K562 (cell line): ENCODE data around the gene GMIP. TPM values are rescaled to one million over a fixed set of nuclear protein-coding genes. Genes with fewer than 3 reads are reported as not detected.
A peak's percentile ranks its signal among the peaks of the same experiment; 100 is the strongest.

ENCODE experiments used
- ARID2 ChIP-seq: fragments of 450-650 bp; IDR thresholded peaks from 2 replicates; pipeline ENCODE4 v1.6.1; 2017; ENCODE audit warnings: antibody characterized with exemption, mild to moderate bottlenecking
- E2F1 ChIP-seq: sonication (generic); formaldehyde crosslinking; IDR thresholded peaks from 2 replicates; pipeline ENCODE4 v1.8.1; 2023; ENCODE audit warnings: mild to moderate bottlenecking, missing genetic modification reagents, moderate library complexity
- HNRNPH1 ChIP-seq: fragments of 200-400 bp; formaldehyde crosslinking; optimal IDR thresholded peaks from 2 replicates; pipeline ENCODE3; 2017; ENCODE audit warnings: low read depth, mild to moderate bottlenecking, low read length, moderate library complexity
- KDM2B ChIP-seq: fragments of 250-450 bp; sonication (Bioruptor Pico); IDR thresholded peaks from 2 replicates; pipeline ENCODE4 v1.8.0; 2021; ENCODE audit warnings: mild to moderate bottlenecking, moderate library complexity
- LEF1 ChIP-seq: fragments of 450-650 bp; IDR thresholded peaks from 2 replicates; pipeline ENCODE4 v1.6.1; 2016; ENCODE audit warnings: mild to moderate bottlenecking
- MTF1 ChIP-seq: fragments of 250-450 bp; sonication (Bioruptor Pico); IDR thresholded peaks from 2 replicates; pipeline ENCODE4 v1.9.0; 2021; ENCODE audit warnings: moderate library complexity, mild to moderate bottlenecking, inconsistent platforms, borderline replicate concordance
- NCOA6 ChIP-seq: fragments of 450-650 bp; IDR thresholded peaks from 2 replicates; pipeline ENCODE4 v1.6.1; 2017; ENCODE audit warnings: mild to moderate bottlenecking
- POLR3G ChIP-seq: IDR thresholded peaks from 2 replicates; pipeline ENCODE4 v1.6.1; 2011; ENCODE audit not compliant: insufficient read length, insufficient replicate concordance; ENCODE audit errors: extremely low read depth
- TARDBP ChIP-seq: fragments of 450-650 bp; IDR thresholded peaks from 2 replicates; pipeline ENCODE4 v1.6.1; 2016
- TFAP4 ChIP-seq: sonication (generic); formaldehyde crosslinking; IDR thresholded peaks from 2 replicates; pipeline ENCODE4 v1.8.0; 2022; ENCODE audit warnings: missing genetic modification reagents, mild to moderate bottlenecking, moderate library complexity, borderline replicate concordance
- TRIM25 ChIP-seq: fragments of 450-650 bp; IDR thresholded peaks from 2 replicates; pipeline ENCODE4 v1.7.0; 2016; ENCODE audit warnings: borderline replicate concordance
- YY1 ChIP-seq, 3 experiments: IDR thresholded peaks; 2 replicates each; pipeline ENCODE4 v1.6.1; 2011; ENCODE audit warnings: low read length in 2 of 3, mild to moderate bottlenecking in 2 of 3, moderate library complexity in 2 of 3, borderline replicate concordance in 1 of 3, control low read depth in 1 of 3, low read depth in 1 of 3; ENCODE audit not compliant: insufficient read depth in 3 of 3, insufficient replicate concordance in 2 of 3, control insufficient read depth in 1 of 3, insufficient read length in 1 of 3; ENCODE audit errors: extremely low read depth in 1 of 3
- ZBTB2 ChIP-seq: fragments of 450-650 bp; IDR thresholded peaks from 2 replicates; pipeline ENCODE4 v1.6.1; 2016; ENCODE audit warnings: antibody characterized with exemption
- ZNF146 ChIP-seq: IDR thresholded peaks from one replicate; pipeline ENCODE4 v1.6.1; 2018; ENCODE audit warnings: missing compliant biosample characterization; ENCODE audit not compliant: unreplicated experiment
- ZNF512 ChIP-seq: IDR thresholded peaks from 2 replicates; pipeline ENCODE4 v1.6.1; 2016; ENCODE audit warnings: missing genetic modification characterization, missing compliant biosample characterization
- polyA plus RNA-seq, 8 experiments: library from polyadenylated mRNA; depleted of rRNA in 4 of 8; stranded (reverse) in 5 of 8; unstranded in 3 of 8; fragments of >200 nt; fragmentation: Nextera tagmentation in 2 of 8; fragmentation: Illumina TruSeq in 1 of 8; extraction: Ambion mirVana in 2 of 8; extraction: Trizol in 1 of 8; gene quantifications; 2 replicates each; pipeline versions ENCODE4 v1.2.1 to v1.2.3, GENCODE V29; 2011 to 2014; ENCODE audit warnings: inconsistent platforms in 1 of 8, missing spikeins in 1 of 8
- total RNA-seq, 7 experiments: library from RNA; depleted of rRNA in 6 of 7; stranded (reverse); fragments of >200 nt in 6 of 7; fragmentation: Illumina TruSeq in 2 of 7; extraction: Trizol in 2 of 7; gene quantifications; 2 replicates each; pipeline versions ENCODE4 v1.2.1 to v1.2.3, GENCODE V29; 2011 to 2021; ENCODE audit warnings: low replicate concordance in 1 of 7
- TF ChIP-seq, protein P1 (sequence below): fragments of 250-450 bp; sonication (Bioruptor Pico); IDR thresholded peaks from 2 replicates; pipeline ENCODE4 v1.4.0; 2020; ENCODE audit warnings: borderline replicate concordance
- TF ChIP-seq, protein P2 (sequence below): fragments of 250-450 bp; sonication (Bioruptor Pico); IDR thresholded peaks from 2 replicates; pipeline ENCODE4 v1.5.0; 2021

The GMIP gene
- total and polyA plus RNA-seq, 9 of the 15 experiments (the other 6 are each of a cell fraction or from before 2014, with no cell fraction given): 0.14 to 15.8 (median 3.2) TPM

DNA sequence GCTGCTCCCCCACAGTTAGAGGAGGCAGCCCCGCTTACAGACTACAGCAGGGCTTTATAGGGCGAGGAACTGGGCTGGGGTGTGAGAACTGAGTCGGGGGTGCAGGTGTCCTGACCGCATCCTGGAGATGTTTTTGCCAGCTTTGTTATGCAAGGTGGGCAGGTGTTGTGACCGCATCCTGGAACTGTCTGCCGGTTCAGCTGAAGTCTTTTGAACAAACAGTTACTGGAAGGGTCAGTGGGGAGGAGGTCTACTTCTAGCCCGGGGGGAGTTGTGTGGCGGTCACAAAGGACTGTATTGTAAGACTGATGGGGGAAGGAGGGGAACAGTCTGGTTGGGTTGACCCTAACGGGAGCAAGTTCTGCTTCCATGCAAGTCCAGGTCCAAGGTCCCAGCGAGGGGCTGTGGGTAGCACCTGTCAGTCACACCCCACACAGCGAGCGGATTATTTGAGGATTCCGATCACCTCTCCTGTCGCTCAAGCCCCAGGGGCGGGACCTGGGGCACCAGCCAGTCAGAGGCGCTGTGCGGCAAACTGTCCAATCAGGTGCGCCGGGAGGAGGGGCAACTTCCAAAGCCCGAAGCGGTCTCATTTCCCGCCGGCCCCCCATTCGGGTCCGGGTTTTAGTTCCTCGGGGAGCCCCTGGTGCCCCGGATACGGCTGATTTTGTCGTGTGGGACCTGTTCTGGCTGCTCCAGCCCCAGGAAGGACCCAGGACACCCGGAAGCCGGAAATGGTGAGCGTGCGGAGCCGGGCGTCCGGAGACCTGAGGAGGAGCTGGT, 25.0 kb upstream of the GMIP start, which contains the start of gene ZNF101 (continued):
- no peak for TF ChIP-seq ARID2
- 0 out of 2 replicates have a peak, but pooled peaks have one; percentile 20 for TF ChIP-seq LEF1
- TF ChIP-seq ZNF512: no peak
- TF ChIP-seq TARDBP: no peak
- no peak for TF ChIP-seq TRIM25
- no peak for TF ChIP-seq POLR3G
- TF ChIP-seq YY1 (IDR thresholded peaks at IDR 0.05; ENCODE audit: borderline replicate concordance in 1 of 3, control insufficient read depth in 1 of 3, extremely low read depth in 1 of 3, insufficient read depth in 3 of 3, insufficient read length in 1 of 3, insufficient replicate concordance in 2 of 3, low read depth in 1 of 3, low read length in 2 of 3): peak in 1 of 3 experiments; percentile 47
- TF ChIP-seq NCOA6: no peak
- no peak for TF ChIP-seq HNRNPH1
- no peak for TF ChIP-seq KDM2B (CRISPR knock-in tag)
- TF ChIP-seq, protein P1, sequence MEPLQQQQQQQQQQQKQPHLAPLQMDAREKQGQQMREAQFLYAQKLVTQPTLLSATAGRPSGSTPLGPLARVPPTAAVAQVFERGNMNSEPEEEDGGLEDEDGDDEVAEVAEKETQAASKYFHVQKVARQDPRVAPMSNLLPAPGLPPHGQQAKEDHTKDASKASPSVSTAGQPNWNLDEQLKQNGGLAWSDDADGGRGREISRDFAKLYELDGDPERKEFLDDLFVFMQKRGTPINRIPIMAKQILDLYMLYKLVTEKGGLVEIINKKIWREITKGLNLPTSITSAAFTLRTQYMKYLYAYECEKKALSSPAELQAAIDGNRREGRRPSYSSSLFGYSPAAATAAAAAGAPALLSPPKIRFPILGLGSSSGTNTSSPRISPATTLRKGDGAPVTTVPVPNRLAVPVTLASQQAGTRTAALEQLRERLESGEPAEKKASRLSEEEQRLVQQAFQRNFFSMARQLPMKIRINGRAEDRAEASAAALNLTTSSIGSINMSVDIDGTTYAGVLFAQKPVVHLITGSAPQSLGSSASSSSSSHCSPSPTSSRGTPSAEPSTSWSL (CRISPR knock-in tag): no peak
- TF ChIP-seq, protein P2, sequence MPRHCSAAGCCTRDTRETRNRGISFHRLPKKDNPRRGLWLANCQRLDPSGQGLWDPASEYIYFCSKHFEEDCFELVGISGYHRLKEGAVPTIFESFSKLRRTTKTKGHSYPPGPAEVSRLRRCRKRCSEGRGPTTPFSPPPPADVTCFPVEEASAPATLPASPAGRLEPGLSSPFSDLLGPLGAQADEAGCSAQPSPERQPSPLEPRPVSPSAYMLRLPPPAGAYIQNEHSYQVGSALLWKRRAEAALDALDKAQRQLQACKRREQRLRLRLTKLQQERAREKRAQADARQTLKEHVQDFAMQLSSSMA (CRISPR knock-in tag): no peak
- TF ChIP-seq ZBTB2: no peak
- TF ChIP-seq ZNF146: no peak
- TF ChIP-seq E2F1: no peak
- TF ChIP-seq TFAP4 (CRISPR knock-in tag): peak; percentile 52; the same call in 1 of the 2 replicates
- no peak for TF ChIP-seq MTF1 (CRISPR knock-in tag)
